Nucleus accumbens (tissue), 56 donors: ENCODE results near the gene PFKFB2.
A peak's percentile ranks its signal among the peaks of the same experiment; 100 is the strongest.
"Not testable (repeated sequence)": the region's sequence is repeated elsewhere in the genome, so short reads cannot be mapped to it uniquely, and the experiment has no call there.

ENCODE experiments used
- DNase-seq, 56 donors: peaks; one replicate each; lab custom pipeline; 2025; lab: John Stamatoyannopoulos, UW

The PFKFB2 gene

DNA sequence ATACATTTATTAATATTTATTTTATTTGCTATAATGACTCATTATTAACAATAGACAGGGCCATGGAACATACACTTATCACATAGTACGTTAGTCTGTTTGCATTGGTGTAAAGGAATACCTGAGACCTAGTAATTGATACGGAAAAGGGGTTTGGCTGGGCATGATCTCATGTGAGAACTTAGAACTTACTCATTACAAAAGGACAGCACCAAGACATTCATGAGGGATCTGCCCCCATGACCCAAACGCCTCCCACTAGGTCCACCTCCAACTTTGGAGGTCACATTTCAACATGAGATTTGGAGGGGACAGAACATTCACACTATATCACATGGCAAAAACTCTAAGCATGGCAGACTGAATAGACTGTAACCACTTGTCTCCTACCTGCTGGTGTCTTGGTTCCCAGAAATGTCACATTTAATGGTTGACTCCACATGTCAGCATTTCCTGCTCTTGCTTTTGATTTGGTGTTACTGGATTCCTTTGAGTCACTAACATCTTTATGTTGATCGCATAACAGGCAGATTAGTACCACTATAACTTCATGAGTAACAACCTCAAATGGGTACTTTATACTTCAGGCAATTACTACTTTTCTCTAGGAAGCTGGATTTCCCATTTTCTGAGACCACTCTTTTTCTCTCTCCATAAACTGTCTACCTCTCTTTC, 17.1 kb upstream of the PFKFB2 start:
- DNase-seq: no peak

DNA sequence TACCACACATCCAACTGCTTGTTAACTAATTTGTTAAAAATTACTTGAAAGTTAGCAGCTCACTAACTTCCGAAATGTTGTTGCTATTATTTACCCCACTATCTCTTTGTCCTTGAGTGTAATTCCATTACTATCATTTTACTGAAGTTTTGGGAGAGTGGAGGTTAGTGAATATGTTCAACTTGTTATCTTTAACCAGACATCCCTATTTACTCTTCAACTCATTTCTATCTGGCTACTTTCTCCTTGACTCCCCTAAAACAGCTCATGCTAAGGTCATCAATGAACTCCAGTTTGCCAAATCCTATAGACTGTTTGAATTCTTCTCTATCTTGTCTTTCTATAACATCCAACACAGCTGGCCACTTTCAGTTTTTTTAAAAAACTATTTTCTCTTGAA, 16.2 kb upstream of the PFKFB2 start:
- no peak for DNase-seq

DNA sequence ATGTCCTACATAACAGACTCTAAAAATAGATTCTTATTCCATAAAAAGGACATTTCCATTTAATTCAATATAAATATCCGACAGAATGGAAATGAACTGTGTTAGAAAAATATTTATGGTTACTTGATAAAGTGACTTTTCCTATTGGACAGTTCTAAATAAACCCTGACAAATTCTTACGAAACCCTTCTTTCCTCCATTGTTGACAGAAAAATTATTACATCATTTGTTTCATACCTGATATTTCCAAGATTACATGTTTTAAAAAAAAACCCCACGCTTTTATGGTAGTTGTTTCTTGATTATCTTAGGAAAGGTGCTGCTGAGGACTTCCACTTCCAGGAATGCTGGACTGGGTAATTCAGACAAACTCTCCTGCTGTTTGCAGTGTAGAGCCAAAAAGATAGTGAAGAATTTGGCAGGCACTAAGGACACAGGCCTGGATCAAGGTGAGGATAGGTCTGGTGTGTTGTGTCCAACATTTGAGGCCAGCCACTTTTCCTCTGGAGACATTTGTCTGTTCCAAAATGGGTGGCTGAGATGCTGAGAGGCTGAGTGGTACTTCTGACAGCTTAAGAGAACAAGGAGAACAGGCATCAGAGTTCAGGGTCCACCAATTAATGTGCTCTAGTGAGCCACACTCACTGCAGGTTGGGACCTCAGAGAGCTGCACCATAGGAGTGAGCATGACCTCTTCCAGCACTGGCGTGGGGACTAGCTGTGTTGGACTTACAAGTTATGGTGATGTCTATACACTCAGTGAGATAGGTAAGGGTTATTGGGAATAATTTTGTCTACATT, 13.5 kb upstream of the PFKFB2 start:
- no peak for DNase-seq

DNA sequence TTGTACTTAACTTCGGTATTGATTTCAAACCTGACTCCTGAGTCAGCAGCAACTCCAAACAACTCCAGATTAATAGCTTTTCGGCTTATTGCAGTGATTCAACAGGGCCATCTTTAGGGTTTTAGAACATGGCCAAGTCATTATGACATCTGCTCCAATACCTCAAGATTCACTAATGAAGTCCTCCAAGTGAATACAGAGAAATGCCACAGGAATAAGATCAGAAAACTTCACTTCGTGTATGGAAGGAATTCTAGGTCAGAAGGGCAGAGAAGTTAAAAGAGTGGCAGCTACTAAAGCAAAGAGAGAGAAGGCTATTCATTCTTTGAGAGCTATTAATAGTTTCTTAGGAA, 12.9 kb upstream of the PFKFB2 start:
- DNase-seq: no peak

DNA sequence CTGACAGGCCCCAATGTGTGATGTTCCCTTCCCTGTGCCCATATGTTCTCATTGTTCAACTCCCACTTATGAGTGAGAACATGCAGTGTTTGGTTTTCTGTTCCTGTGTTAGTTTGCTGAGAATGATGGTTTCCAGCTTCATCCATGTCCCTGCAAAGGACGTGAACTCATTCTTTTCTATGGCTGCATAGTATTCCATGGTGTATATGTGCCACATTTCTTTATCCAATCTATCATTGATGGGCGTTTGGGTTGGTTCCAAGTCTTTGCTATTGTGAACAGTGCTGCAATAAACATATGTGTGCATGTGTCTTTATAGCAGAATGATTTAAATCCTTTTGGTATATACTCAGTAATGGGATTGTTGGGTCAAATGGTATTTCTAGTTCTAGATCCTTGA, 11.7 kb upstream of the PFKFB2 start:
- DNase-seq: not testable (repeated sequence)

DNA sequence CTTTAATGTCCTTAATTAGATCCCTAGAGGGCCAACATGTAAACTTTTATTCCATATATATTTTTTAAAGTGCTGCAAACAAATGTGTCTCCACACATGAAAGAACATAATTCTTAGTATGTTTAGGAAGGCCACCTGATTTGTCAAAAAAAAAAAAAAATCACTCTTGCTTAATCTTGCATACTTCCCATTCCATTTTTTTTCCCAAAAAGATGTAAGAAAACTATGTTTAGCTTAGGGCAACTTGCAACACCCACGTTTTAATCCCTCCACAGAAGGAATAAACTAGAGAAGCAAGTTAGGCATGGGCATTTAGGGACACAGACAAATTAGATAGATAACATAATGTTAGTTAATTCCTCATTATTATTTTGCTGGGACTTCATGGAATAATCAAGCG, 7.6 kb upstream of the PFKFB2 start:
- DNase-seq: no peak

DNA sequence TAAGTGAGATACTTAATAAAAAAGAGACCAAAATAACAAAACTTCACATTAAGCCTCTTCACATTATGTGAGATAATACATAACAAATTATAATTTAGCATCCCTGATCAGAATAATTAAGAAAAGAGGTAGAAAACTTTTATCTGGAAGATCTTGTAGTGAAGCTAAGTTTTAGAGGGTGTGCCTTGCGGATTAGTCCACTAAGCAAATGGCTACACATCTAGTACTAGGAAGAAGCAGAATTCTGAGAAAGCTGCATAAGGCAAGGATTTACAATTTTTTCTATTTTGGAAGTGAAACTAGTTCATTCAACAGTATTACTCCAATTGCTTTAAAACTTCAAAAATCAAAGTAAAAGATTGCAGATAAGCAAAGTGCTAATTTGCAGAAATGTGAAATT, 5.6 kb upstream of the PFKFB2 start:
- no peak for DNase-seq

DNA sequence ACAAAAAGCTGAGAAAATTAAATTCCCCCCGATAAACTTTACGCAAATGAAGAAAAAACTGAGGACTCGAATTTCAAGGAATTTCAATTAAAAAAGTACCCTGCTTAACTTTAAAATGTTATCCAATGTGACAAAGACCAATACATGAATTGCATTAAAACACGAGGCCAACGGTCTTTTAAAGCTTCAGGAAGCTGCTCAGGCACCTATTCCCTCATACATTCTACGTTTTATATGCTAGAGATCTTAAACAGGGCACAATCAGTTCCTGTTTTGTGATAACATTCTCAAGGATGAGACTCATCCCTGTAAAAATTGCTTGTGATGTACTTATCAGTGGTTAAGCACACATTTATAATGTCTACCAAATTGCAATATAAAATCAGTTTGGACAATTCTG, 5.0 kb upstream of the PFKFB2 start:
- DNase-seq: no peak

DNA sequence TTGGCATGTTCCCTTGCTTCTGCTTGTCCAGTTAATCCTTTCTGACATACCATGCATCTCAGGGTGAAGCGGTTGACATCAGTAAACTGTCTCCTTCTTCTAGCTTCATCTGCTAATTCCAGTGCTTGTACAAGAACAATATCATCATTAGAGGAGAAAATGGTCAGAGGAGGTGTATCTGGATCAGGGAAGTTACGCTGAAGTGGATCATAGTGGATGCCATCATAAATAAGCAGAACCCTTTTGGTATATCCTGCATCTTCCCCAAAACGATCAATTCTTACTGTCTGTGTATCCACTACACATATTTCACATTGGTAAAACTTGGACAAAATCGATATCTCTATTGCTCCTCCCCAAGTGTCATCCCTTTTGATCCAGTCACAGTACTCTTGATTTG, 4.0 kb upstream of the PFKFB2 start:
- DNase-seq: no peak

DNA sequence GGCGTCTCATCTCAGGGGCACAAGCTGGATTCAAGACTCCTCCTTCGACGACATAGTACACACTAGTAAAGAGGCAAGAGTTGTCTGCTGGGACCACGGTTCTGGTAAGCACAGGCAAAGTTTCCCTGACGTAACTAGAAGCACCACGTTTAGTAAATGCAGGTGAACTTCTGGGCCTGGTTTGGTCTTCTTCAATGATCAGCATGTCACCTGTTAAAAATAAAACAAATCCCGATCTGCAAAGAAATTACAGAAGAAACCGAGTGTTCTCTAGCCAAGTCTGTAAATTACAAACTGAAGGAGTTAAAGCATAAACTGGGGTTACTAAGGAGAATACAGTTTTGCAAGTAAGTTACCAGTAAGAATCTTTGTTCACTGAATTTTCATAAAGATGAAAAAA, 3.6 kb upstream of the PFKFB2 start:
- DNase-seq: no peak

DNA sequence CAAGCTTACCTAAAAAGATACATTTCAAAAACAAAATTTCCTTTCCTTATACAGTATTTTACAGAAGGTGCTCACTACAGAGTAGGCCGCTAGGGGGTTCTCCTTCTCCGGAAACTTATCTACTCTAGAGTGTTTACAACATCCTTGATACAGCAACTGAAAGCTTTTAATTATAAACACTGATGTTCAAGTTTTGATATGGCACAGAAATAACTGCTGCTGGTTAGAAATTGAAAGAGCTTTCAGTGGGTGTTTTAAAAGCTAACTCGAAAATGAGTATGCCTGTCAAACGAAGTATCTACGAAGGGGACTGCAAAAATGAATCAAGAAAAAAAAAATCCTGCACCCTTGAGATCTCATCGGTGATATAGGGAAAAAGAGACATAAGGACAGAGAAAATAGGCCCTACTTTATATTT, 3.1 kb upstream of the PFKFB2 start:
- DNase-seq: peak in 17 of 56 donors; percentile 3 to 73 (median 22)

DNA sequence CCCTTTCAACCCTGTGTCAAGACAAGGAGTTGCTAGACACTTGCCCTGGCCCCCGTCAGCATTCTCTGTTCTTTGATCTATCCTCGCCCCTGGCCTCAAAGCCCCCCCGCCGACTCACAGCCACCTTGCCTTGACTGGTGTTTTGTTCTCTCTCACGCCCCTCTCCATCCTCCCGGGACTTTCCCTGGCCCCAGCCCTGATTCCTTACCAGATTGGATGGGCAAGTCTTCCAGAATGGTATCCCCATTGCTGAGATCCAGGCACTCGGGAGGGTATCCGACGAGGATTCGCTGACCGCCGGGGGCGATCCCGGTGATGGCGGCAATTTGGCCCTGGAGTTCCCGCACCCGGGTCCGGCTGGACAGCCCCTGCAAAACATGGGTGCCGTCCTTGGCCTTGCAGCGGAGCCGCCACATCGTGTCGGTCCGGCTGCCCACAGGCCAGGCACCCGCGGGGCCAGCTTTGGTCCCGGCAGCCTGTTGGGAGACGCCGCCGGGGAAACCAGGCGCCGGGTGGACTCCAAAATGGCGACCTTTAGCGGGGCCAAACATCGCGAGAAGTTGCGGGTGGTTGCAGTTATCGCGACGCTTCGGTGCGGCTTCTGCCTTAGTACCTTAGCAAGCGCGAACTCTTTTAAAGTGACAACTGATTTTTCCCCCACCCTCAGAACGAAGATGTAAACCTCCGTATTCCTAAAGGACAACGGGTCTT, 2.4 kb upstream of the PFKFB2 start:
- peak in 55 of 56 donors; percentile 13 to 92 (median 77) for DNase-seq

DNA sequence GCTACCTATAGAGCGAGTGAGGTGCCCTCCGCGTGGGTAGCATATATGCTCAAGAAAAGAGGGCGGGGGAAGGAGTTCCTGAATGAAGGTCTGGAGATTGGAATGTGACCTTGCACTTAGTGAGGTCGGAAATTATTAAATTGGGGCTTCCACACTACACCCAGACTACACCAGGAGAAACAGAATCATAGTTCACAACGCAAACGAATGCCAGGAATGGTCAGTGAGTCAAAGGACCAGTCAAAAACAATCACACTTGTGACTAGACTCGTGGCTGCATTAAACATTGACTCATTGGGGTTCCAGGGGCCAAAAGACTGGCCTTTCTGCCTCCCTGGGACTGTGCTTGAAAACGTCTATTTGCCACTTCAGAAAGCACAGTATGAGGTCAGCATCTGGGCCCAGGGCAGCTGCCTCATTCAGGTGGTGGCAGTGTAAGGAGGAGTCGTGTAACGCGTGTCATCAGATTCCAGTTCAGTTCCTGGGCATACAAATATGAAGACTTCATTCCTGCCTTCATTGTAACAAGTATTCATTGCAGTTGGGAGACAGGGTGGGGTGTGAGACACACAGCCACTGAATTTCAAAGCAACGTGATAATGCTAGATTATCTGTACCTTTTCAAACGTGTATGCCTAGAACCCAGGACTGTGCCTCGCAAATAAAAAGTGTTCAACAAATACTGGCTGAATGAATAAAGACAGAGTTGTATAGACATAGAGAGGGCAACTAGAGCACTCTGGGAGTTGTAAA, 1.7 kb upstream of the PFKFB2 start, which contains the start of gene YOD1:
Gene YOD1 (minus strand): TSS at position 18 of the 753 bp plus-strand sequence. CDS start 178 bp downstream, outside the sequence.
- DNase-seq: peak in 9 of 56 donors; percentile 24 to 73 (median 60)

DNA sequence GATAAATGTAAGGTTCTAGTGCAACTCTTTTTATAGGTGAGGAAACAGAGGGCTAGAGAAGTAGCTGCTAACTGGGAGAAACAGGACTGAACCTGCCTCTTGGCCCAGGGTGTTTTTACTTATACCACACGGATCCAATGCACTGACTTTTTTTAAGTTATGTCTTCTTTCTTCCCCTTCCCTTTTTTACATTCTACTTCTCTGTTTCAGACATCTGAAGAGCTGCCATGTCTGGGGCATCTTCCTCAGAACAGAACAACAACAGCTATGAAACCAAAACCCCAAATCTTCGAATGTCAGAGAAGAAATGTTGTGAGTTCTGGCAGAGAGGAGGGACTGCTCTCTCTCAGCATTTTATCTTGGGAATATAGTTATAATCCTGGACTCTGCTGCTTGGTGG, 1.4 kb downstream of the PFKFB2 start:
- DNase-seq: no peak

DNA sequence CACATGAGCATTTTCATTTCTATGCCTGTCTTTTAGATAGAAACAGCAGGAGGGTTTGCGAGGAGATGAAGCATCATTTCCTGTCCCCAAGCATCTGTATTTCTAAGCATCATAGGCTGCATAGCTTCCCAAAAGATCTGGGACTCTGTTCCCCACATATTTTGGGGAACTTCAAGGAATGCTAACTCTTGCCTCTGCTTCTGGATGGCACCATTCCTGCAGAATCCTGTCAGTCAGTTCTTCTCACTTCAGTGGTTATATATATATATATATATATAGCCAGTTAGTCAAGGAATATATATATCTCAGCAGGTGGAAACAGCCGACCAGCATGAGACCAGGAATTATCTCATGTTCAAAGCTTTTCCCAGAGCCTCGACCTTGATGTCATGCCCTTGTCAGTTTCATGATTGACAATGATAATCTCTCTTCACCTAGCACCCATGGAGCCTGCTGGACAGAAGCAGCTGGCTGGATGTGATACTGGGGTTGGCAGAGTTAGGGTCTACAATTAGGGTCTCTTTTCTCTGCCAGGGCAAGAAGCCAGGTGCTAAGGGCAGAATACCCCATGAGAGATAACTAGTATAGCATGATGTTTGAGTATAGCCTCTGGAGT, 2.4 kb downstream of the PFKFB2 start:
- no peak for DNase-seq

DNA sequence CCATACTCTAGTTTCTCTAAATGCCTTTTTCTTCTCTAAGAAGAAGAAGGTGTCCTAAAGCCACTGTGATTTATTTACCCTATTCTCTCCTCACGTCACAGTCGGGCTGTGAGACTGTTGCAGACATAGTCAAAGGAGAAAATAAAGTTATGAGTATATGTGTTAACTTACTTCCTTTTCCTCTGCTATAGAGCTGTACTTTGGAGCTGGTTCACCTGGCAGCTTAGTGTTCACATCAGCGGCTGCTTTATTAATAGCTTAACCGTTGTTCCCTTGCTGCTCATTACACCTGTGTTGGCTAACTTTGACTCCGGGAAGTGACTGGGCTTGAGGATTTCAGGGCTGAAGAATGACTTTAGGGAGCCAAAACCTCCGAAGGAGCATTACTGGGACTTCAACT, 3.6 kb downstream of the PFKFB2 start:
- no peak for DNase-seq

DNA sequence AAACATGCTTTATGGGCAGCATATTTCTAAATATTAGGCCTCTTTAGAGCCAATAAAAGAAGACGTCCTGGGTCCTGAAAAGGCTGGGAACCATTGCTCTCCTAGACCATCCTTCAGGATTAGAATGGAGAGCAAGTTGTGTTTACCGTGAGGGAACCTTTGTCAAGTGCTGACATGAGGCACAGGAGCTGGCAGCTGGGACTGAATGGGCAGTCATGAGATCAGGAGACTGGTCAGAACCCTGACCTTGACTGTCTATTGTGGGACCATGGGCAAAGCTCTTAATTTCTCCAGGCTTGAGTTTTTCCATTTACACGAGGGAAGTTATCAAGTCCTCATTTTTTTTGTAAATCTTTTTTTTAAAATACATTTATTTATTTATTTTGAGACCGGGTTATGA, 5.2 kb downstream of the PFKFB2 start:
- no peak for DNase-seq

DNA sequence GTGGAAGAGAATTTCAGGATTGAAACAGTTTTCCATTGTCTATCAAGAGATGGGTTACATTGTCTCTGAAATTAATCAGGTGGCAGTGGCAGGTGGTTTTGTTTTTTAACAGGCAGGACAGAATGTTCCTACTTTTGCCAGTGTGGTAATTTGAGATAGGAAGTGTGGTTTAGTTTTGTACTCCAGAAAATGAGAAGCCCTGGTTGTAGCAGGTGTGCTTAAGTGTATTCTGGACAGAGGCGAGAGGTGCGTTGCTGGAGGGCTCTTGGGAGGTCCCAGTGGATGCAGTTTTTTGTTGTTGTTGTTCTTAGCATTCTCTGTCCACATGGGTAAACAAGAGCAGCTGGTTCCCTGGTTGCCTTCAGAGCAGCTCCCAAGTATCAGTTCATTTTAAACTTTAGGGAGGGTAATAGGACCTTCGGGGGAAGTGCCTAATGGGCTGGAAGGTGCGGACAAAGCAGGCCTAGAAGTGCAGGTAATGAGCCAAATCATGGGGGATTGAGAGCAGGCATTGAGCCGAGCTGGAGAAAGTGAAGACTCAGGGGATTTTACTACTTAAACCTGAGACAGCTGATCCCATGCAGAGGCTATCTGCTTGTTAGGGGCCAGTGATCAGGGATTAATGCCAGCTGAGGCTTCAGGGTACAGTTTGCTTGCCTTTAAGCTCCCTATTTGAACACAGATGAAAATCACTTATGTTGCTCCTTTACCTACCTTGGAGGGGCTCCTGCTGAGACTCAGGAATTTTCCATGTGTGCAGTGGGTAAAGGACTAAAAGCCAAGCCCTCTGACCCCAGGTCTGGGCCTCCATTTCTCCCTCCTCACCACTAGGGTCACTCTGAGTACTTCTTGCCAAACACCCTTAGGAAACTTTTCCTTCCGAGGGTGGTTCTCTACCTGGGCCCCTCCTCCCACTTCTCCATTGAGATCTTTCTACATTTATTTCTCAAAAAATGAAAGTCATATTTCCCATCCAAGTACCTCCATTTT, 6.1 kb downstream of the PFKFB2 start:
- no peak for DNase-seq

DNA sequence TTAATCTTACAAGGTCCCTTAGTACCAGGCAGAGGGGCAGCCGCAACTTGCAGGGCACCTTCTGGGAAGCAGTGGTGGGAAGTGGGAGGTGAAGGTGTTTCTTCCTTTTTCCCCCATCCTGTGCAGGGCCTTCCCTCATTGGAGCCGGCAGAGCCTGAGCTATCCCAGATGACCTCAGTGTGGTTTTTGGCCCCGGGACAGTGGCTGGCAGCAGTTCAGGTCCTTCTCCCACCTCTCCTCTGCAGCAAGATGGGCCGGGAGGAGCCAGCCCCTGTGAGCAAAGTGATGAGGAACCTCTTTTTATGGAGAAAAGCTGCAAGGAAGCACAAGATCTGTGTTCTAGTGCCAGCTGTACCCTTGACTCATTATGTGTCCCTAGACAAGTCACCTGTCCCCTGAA, 6.8 kb downstream of the PFKFB2 start:
- DNase-seq: no peak
